ENCODE data around the gene ZNF740.

ZNF740 gene

GRCh38 chr12:53218551-53219291, 38.2 kb downstream of the ZNF740 start:
- peaks cover 62 to 80% of the 10 kb centered on the region in 2 donors for H3K4me1 Mint-ChIP-seq
- H3K36me3 Mint-ChIP-seq: peaks cover 15 to 29% of the 10 kb centered on the region in 2 donors
- H3K9me3 Mint-ChIP-seq: no peaks in the 10 kb centered on the region
- peak overlapping the region; percentile 97 for H3K27ac Mint-ChIP-seq
- ATAC-seq (replicated peaks): no peak
- H3K27me3 Mint-ChIP-seq: no peaks in the 10 kb centered on the region
- peak overlapping the region; percentile 81 to 91 for H3K4me3 Mint-ChIP-seq
- no peak for DNase-seq

- peak; percentile 49 to 53 for ATAC-seq (replicated peaks)
- peak overlapping the region; percentile 81 to 91 for H3K4me3 Mint-ChIP-seq
These were observed 38.9 kb downstream of the ZNF740 start for GRCh38 chr12:53219292-53219955.

DNA sequence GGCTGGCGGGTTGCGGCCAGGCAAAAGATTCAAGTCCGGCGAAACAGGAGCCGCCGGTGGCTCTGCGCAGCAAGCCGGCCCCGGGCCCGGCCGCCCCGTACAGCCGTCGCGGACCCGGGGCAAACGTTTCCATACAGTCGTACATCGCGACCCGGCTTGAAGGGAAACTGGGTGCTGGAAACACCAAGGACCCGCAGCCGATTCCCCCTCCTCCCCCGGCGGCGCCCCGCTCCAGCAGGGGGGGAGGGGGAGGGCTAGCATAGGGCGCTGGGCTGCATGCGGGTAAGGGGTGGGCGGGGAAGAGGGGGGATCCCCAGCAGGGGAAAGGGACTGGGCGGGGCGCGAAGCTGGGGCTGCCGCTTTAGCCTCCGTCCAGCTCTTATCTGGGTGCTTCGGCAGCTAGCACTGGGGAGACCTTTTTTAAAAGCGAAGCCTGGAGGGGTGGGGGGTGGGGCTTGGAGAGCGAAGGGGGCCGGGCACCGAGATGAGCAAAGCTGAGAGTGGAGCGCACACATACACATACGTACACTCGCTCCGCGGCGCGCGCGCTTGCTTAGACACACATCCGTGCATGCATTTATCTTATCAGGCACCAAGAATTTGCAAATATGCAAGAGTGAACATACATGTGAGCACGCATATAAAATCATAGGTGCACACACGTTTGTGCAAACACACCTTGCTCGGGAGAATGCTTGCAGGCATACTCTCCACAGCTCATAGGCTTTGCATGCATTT, 39.6 kb downstream of the ZNF740 start:
- Mint-ChIP-seq H3K4me3 (peak overlapping the region; percentile 81 to 91), H3K27ac (peak overlapping the region; percentile 97), H3K36me3 (peaks cover 3 to 27% of the 10 kb centered on the region in 2 donors), H3K27me3 (no peaks in the 10 kb centered on the region), H3K9me3 (no peaks in the 10 kb centered on the region), H3K4me1 (peaks cover 63 to 81% of the 10 kb centered on the region in 2 donors)
- DNase-seq (peak; percentile 78), ATAC-seq (replicated peaks) (peak; percentile 52 to 57)

More at GRCh38 chr12:53219292-53219955, 38.9 kb downstream of the ZNF740 start:
- Mint-ChIP-seq H3K4me1 (peaks cover 62 to 80% of the 10 kb centered on the region in 2 donors), H3K9me3 (no peaks in the 10 kb centered on the region), H3K36me3 (peaks cover 8 to 27% of the 10 kb centered on the region in 2 donors), H3K27ac (peak overlapping the region; percentile 97), H3K27me3 (no peaks in the 10 kb centered on the region)
- peak; percentile 72 for DNase-seq

DNA sequence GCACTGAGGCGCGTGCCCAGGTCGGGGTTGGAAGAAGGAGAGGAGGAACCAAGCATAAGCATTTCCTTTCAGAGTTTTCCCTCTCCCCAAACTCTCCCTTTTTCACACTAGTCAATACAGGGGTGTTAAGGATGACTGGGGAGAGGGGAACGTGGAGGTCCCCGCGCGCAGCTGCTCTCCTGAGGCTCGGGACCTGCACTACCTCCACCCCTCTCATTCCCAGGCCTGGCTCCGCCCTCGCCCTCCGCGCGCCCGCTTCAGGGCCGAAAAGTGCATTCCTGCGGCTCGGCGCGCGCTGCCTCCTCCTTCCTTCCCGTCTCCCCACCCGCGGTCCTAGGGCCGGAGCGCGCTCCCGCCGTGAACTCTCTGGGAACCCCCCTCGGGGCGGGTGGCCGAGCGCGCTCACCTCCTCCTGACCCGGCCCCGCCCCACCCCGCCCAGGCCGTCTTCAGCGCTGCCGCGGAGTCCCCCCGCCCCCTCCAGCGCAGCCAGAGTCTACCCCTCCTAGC, 40.2 kb downstream of the ZNF740 start:
- no peaks in the 10 kb centered on the region for H3K27me3 Mint-ChIP-seq

DNA sequence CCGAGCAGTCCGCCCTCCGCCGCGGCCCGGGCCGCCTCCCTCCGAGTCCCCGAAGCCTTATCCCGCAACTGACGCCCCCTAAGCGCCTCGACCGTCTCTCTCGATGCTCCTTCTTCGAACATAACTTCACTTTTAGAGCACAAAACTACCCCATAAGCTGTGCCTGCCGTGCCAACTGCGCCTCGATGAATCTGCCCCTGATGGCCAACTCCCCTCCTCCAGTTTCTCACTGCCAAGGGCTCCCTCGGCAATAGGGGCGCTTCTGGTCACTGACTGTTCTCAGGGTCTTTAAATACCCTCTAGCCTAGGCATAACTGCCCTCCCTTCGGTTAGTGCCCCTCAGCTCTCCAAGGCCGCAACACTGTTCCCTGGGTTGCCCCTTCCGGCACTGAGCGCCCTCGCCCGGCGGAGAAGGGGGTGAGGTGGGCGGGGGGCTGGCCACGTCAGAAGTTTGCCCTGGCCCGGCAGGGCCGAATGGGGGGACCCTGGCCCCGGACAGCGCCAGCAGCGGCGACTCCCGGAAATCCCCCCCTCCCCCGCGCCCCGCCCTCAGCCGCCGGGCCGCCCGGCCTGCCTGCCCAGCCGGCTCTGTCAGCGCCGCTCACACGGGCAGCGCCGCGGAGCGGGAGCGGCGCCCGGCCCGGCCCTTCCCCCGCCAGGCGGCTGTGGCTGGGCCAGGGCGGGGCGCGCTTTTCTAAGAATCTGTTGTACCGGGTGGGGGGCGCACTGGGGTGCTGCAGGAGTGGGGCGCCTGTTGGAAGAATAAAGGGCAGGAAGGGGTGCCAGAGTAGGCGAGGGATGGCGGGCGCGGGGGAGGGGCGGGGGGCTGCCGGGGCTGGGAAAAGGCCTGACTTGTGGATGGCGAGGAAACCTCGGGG, 40.9 kb downstream of the ZNF740 start:
- peak overlapping the region; percentile 94 for H3K27ac Mint-ChIP-seq
- no peaks in the 10 kb centered on the region for H3K9me3 Mint-ChIP-seq
- DNase-seq (no peak), ATAC-seq (replicated peaks) (peak; percentile 20 to 23)
- H3K4me3 Mint-ChIP-seq: peak overlapping the region; percentile 81 to 91
- H3K27me3 Mint-ChIP-seq: no peaks in the 10 kb centered on the region
- H3K4me1 Mint-ChIP-seq: peaks cover 54 to 72% of the 10 kb centered on the region in 2 donors
- peaks cover 8 to 24% of the 10 kb centered on the region in 2 donors for H3K36me3 Mint-ChIP-seq

More for the DNA sequence above, 40.2 kb downstream of the ZNF740 start:
- ATAC-seq (replicated peaks): peak; percentile 71
- H3K4me3 Mint-ChIP-seq: peak overlapping the region; percentile 81 to 91
- peak; percentile 82 for DNase-seq
- peak overlapping the region; percentile 94 for H3K27ac Mint-ChIP-seq
- H3K4me1 Mint-ChIP-seq: peaks cover 61 to 79% of the 10 kb centered on the region in 2 donors
- peaks cover 7 to 29% of the 10 kb centered on the region in 2 donors for H3K36me3 Mint-ChIP-seq
- no peaks in the 10 kb centered on the region for H3K9me3 Mint-ChIP-seq

DNA sequence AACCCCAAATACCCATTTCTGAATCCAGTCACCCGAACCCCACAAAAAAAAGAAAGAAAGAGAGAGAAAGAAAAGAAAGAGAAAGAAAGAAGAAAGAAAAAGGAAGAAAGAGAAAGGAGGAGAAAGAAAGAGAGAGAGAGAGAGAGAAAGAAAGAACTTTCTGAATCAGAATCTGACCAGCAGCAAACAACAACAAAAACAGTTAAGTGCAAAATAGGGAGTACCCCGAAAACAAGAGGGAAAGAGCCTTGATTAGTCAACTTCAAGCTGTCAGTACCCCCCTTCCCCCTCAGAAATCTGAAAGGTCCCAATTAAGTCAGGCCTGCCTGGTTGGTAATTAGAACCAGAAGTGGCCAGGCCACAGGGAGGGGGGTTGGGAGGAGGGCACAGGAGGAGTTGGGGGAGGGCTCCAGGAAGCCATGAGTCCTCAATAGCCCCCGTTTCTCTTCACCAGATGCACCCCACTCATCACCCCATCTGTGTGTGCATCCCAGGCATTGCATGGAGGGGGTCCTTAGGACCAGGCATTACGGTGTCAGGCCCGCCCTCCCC, 41.7 kb downstream of the ZNF740 start:
- Mint-ChIP-seq H3K4me3 (peak overlapping the region; percentile 50 to 79), H3K27me3 (no peaks in the 10 kb centered on the region), H3K4me1 (peaks cover 51 to 64% of the 10 kb centered on the region in 2 donors), H3K9me3 (no peaks in the 10 kb centered on the region), H3K36me3 (peaks cover 14 to 28% of the 10 kb centered on the region in 2 donors), H3K27ac (no peak overlapping the region)
- DNase-seq: no peak
- no peak for ATAC-seq (replicated peaks)

GRCh38 chr12:53222806-53223261, 42.3 kb downstream of the ZNF740 start:
- ATAC-seq (replicated peaks) (no peak), DNase-seq (no peak)
- Mint-ChIP-seq H3K9me3 (no peaks in the 10 kb centered on the region), H3K4me3 (peak overlapping the region; percentile 50 to 79), H3K27ac (peak overlapping the region; percentile 42), H3K36me3 (peaks cover 14 to 28% of the 10 kb centered on the region in 2 donors), H3K27me3 (no peaks in the 10 kb centered on the region), H3K4me1 (peaks cover 49 to 58% of the 10 kb centered on the region in 2 donors)

- H3K4me3 Mint-ChIP-seq: no peak overlapping the region
- peaks cover 16 to 31% of the 10 kb centered on the region in 2 donors for H3K36me3 Mint-ChIP-seq
- H3K27me3 Mint-ChIP-seq: no peaks in the 10 kb centered on the region
- ATAC-seq (replicated peaks): no peak
- H3K4me1 Mint-ChIP-seq: peaks cover 46 to 51% of the 10 kb centered on the region in 2 donors
- no peaks in the 10 kb centered on the region for H3K9me3 Mint-ChIP-seq
- peak overlapping the region; percentile 42 for H3K27ac Mint-ChIP-seq
- DNase-seq: no peak
These were observed 43.0 kb downstream of the ZNF740 start for GRCh38 chr12:53223389-53224060.

- Mint-ChIP-seq H3K9me3 (no peaks in the 10 kb centered on the region), H3K27me3 (no peaks in the 10 kb centered on the region), H3K36me3 (peaks cover 16 to 27% of the 10 kb centered on the region in 2 donors), H3K27ac (peak overlapping the region; percentile 72), H3K4me3 (no peak overlapping the region), H3K4me1 (peaks cover 42 to 43% of the 10 kb centered on the region in 2 donors)
- no peak for ATAC-seq (replicated peaks)
- no peak for DNase-seq
These were observed 43.8 kb downstream of the ZNF740 start for GRCh38 chr12:53224061-53224896.

- H3K4me1 Mint-ChIP-seq: peaks cover 38 to 41% of the 10 kb centered on the region in 2 donors
- no peaks in the 10 kb centered on the region for H3K27me3 Mint-ChIP-seq
- no peak overlapping the region for H3K4me3 Mint-ChIP-seq
- H3K27ac Mint-ChIP-seq: peak overlapping the region; percentile 72
- DNase-seq: no peak
- peaks cover 16 to 24% of the 10 kb centered on the region in 2 donors for H3K36me3 Mint-ChIP-seq
- no peak for ATAC-seq (replicated peaks)
- H3K9me3 Mint-ChIP-seq: no peaks in the 10 kb centered on the region
These were observed 44.5 kb downstream of the ZNF740 start for GRCh38 chr12:53224897-53225634.

DNA sequence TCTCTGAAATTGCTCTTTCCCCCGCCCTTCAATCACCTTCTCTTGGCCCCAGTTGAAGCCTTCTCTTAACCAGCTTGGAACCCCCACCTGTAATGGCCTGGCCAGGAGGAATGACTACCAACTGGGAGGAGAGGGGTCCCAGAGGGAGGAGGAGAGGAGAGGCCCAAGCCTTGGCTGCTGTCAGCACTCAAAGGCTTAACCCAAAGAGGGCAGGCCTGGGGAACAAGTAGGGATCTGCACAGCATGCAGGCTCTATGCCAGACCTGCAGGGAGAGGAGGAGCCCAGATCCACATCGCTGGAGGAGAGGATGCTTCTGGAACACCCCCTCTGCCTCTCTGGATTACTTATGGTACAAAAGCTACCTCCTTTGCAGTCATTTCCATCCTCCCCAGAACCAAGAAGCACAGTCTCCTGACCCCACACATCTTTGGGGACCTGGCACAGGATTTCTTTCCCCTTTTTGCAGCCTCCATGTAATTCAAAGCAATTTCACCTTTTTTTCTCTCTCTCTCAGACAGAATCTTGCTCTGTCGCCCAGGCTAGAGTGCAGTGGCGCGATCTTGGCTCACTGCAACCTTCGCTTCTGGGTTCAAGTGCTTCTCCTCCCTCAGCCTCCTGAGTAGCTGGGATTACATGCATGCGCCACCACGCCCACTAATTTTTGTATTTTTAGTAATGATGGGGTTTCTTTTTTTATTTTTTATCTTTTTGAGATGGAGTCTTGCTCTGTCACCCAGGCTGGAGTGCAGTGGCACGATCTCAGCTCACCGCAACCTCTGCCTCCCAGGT, 45.3 kb downstream of the ZNF740 start:
- ATAC-seq (replicated peaks) (no peak), DNase-seq (no peak)
- H3K4me3 Mint-ChIP-seq: no peak overlapping the region
- no peak overlapping the region for H3K27ac Mint-ChIP-seq
- H3K36me3 Mint-ChIP-seq: peaks cover 16 to 24% of the 10 kb centered on the region in 2 donors
- peaks cover 39 to 41% of the 10 kb centered on the region in 2 donors for H3K4me1 Mint-ChIP-seq
- H3K27me3 Mint-ChIP-seq: no peaks in the 10 kb centered on the region
- no peaks in the 10 kb centered on the region for H3K9me3 Mint-ChIP-seq

Measured in stimulated activated naive B cell treated with anti-CD40 and anti-IgM and Interleukin-4, amounts not matched to agents 10 μg/mL and 1 μg/mL and 100 μg/mL, for 72 hours (primary cell).